ENCODE results near the gene HDAC5. TPM values are rescaled to one million over a fixed set of nuclear protein-coding genes. Genes with fewer than 3 reads are reported as not detected.
A peak's percentile ranks its signal among the peaks of the same experiment; 100 is the strongest.

The HDAC5 gene
- total and polyA plus RNA-seq, 2 donors from 2014 or later, result 25.3 to 35.6 TPM

DNA sequence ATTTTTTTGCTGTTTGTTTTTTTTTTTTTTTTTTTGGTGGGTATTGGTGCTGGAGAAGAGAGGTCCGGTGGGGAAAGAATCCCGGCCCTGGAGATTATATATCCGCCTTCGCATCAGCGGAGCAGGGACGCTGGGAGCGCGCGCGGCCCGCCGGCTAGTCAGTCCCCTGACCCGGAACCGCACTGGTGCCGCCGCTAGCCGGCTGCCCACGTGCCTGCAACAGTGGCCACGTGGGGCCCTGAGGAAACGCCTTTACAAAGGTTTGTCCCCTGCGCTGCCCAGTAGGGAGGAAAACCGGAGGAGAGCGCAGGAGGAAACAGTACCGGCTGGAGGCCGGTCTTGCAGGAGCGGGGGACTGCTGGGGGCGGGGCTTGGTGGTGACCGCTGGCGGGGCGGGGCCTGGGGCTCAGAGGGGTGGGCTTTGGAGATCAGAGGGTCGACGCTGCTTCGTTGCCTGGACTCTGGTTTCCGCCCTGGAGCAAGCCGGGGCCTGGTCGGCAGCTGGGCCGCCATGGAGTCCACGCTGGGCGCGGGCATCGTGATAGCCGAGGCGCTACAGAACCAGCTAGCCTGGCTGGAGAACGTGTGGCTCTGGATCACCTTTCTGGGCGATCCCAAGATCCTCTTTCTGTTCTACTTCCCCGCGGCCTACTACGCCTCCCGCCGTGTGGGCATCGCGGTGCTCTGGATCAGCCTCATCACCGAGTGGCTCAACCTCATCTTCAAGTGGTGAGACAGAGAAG lies 52.8 kb downstream of the HDAC5 start, which contains the start of gene G6PC3:
TSS of gene G6PC3 (plus strand) at position 281 of the 743 bp plus-strand sequence. CDS start at position 512, 231 bp downstream.
- peaks cover 0 to 3% (median 0%) of the 10 kb centered on the region in 3 donors for H3K36me3 ChIP-seq (ENCODE audit: control insufficient read depth in 2 of 3, insufficient read depth in 3 of 3, low read length in 3 of 3)
- peaks cover 3 to 15% (median 9%) of the 10 kb centered on the region in 3 donors for H3K4me1 ChIP-seq (ENCODE audit: control insufficient read depth in 2 of 3, insufficient read depth in 2 of 3, low read depth in 1 of 3, low read length in 3 of 3)
- H3K4me3 ChIP-seq (ENCODE audit: low read length in 3 of 3), result peak within 1 kb of the TSS; percentile 80 to 93 (median 81)
- intact Hi-C loops (cut with DNase I), result no loop called here
- H3K9me3 ChIP-seq (ENCODE audit: control insufficient read depth in 2 of 3, insufficient read depth in 1 of 3, low read length in 3 of 3), result no peaks in the 10 kb centered on the region
- H3K27ac ChIP-seq (ENCODE audit: low read depth in 2 of 2, low read length in 2 of 2), result peak within 1 kb of the TSS; percentile 82 to 92
- DNase-seq (peak; percentile 98 to 99 (median 99)), FAIRE-seq (no peak)
- H3K27me3 ChIP-seq (ENCODE audit: control insufficient read depth, insufficient read depth, low read length), result no peaks in the 10 kb centered on the region
- H3K9ac ChIP-seq (ENCODE audit: low read length in 3 of 3), result peak within 1 kb of the TSS; percentile 75 to 87 (median 86)
- TF ChIP-seq, protein P1, sequence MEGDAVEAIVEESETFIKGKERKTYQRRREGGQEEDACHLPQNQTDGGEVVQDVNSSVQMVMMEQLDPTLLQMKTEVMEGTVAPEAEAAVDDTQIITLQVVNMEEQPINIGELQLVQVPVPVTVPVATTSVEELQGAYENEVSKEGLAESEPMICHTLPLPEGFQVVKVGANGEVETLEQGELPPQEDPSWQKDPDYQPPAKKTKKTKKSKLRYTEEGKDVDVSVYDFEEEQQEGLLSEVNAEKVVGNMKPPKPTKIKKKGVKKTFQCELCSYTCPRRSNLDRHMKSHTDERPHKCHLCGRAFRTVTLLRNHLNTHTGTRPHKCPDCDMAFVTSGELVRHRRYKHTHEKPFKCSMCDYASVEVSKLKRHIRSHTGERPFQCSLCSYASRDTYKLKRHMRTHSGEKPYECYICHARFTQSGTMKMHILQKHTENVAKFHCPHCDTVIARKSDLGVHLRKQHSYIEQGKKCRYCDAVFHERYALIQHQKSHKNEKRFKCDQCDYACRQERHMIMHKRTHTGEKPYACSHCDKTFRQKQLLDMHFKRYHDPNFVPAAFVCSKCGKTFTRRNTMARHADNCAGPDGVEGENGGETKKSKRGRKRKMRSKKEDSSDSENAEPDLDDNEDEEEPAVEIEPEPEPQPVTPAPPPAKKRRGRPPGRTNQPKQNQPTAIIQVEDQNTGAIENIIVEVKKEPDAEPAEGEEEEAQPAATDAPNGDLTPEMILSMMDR (IDR thresholded peaks at IDR 0.05; ENCODE audit: borderline replicate concordance, extremely low read depth, insufficient read depth), result no peak

DNA sequence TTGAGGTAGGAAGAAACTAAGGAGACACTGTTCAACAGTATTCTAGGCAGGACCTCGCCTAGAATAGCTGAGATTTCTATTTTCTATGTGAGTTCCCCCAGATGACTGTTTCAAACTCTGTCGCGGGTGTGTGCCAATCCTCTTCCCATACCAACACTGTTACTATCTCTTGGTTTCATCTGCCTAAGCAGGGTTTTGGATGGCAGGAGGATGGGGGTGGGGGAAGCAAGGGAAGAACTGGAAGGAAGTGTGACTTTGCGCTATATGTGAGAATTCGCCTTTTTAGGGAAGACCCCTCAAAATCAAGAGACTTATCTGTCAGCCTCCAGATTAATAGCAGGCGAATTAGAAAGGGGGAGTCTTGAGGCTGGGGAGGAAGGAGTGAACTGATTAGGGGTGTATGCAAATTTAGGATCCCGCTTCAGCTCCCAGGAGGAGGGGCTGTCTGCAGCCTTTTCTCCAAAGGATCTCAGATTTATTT lies 53.4 kb downstream of the HDAC5 start:
- Histone ChIP-seq H3K27me3 (ENCODE audit: control insufficient read depth, insufficient read depth, low read length) (no peaks in the 10 kb centered on the region), H3K36me3 (ENCODE audit: control insufficient read depth in 2 of 3, insufficient read depth in 3 of 3, low read length in 3 of 3) (no peaks in the 10 kb centered on the region), H3K27ac (ENCODE audit: low read depth in 2 of 2, low read length in 2 of 2) (peak overlapping the region in 1 of 2 donors; percentile 77), H3K4me1 (ENCODE audit: control insufficient read depth in 2 of 3, insufficient read depth in 2 of 3, low read depth in 1 of 3, low read length in 3 of 3) (peaks cover 6 to 18% (median 9%) of the 10 kb centered on the region in 3 donors), H3K9ac (ENCODE audit: low read length in 3 of 3) (peak overlapping the region in 2 of 3 donors; percentile 28 to 48), H3K4me3 (ENCODE audit: low read length in 3 of 3) (peak overlapping the region; percentile 35 to 71 (median 50)), H3K9me3 (ENCODE audit: control insufficient read depth in 2 of 3, insufficient read depth in 1 of 3, low read length in 3 of 3) (no peaks in the 10 kb centered on the region)
- TF ChIP-seq, protein P1 (IDR thresholded peaks at IDR 0.05; ENCODE audit: borderline replicate concordance, extremely low read depth, insufficient read depth), result no peak
- FAIRE-seq (no peak), DNase-seq (peak in 2 of 5 donors; percentile 45 to 55)
- intact Hi-C loops (cut with DNase I), result no loop called here

DNA sequence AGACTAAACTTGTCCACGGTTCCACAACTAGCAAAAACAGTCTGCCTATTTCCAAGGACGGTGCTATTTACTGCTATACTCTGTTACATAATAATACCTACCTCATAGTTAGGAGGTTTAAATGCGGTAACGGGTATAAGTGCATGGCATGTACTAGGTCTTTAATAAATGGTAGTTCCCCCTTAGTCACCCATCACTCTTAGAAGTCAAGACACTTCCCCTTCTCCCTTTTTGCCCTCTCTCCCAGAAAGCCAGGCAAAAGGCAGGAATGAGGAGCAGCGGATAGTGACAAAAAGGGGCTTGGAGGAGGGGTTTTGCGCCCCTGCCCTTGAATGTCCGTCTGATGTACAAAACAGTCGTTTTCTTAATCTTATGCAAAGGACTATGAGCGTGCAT lies 55.9 kb downstream of the HDAC5 start:
- Histone ChIP-seq H3K27ac (ENCODE audit: low read depth in 2 of 2, low read length in 2 of 2) (no peak overlapping the region), H3K27me3 (ENCODE audit: control insufficient read depth, insufficient read depth, low read length) (no peaks in the 10 kb centered on the region), H3K9me3 (ENCODE audit: control insufficient read depth in 2 of 3, insufficient read depth in 1 of 3, low read length in 3 of 3) (no peaks in the 10 kb centered on the region), H3K36me3 (ENCODE audit: control insufficient read depth in 2 of 3, insufficient read depth in 3 of 3, low read length in 3 of 3) (peaks cover 0 to 6% (median 0%) of the 10 kb centered on the region in 3 donors), H3K9ac (ENCODE audit: low read length in 3 of 3) (no peak overlapping the region), H3K4me1 (ENCODE audit: control insufficient read depth in 2 of 3, insufficient read depth in 2 of 3, low read depth in 1 of 3, low read length in 3 of 3) (peaks cover 6 to 18% (median 9%) of the 10 kb centered on the region in 3 donors), H3K4me3 (ENCODE audit: low read length in 3 of 3) (no peak overlapping the region)
- DNase-seq (no peak), FAIRE-seq (no peak)
- TF ChIP-seq, protein P1 (IDR thresholded peaks at IDR 0.05; ENCODE audit: borderline replicate concordance, extremely low read depth, insufficient read depth), result no peak
- intact Hi-C loops (cut with DNase I), result no loop called here

Data from kidney (tissue), 14 donors.